Keratinocyte (primary cell): Measurements from ENCODE around the gene PHF12.

Experiments
- EZH2 ChIP-seq: IDR thresholded peaks from one replicate; pipeline ENCODE4 v1.6.1; 2012; ENCODE audit warnings: inconsistent platforms, mild to moderate bottlenecking, low read length, moderate library complexity
- TF ChIP-seq, protein P1 (sequence below), 3 experiments: IDR thresholded peaks in 1 of 3; conservative IDR thresholded peaks in 1 of 3; optimal IDR thresholded peaks in 1 of 3; 2 replicates in 2 of 3; 3 replicates in 1 of 3; pipeline versions ENCODE3 to v1.5.1; 2011; ENCODE audit warnings: low read length in 3 of 3, mild to moderate bottlenecking in 3 of 3, moderate library complexity in 2 of 3, control low read depth in 1 of 3, inconsistent platforms in 1 of 3; ENCODE audit not compliant: insufficient read depth in 2 of 3; ENCODE audit errors: extremely low read depth in 1 of 3

DNA sequence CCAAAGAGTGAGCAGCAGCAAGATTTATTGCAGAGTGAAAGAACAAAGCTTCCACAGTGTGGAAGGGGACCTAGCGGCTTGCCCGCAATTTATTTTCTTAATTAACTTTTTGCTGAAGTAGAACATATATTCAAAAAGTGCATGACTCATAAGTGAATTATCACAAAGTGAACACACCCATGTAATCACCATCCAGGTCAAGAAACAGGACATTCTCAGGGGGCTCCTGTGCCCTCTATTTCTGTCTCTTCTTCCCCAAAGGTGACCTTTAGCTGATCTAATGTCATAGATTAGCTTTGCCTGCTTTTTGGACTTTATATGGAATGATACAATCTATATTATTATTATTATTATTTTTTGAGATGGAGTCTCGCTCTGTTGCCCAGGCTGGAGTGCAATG lies 76.6 kb downstream of the PHF12 start:
- TF ChIP-seq, protein P1, sequence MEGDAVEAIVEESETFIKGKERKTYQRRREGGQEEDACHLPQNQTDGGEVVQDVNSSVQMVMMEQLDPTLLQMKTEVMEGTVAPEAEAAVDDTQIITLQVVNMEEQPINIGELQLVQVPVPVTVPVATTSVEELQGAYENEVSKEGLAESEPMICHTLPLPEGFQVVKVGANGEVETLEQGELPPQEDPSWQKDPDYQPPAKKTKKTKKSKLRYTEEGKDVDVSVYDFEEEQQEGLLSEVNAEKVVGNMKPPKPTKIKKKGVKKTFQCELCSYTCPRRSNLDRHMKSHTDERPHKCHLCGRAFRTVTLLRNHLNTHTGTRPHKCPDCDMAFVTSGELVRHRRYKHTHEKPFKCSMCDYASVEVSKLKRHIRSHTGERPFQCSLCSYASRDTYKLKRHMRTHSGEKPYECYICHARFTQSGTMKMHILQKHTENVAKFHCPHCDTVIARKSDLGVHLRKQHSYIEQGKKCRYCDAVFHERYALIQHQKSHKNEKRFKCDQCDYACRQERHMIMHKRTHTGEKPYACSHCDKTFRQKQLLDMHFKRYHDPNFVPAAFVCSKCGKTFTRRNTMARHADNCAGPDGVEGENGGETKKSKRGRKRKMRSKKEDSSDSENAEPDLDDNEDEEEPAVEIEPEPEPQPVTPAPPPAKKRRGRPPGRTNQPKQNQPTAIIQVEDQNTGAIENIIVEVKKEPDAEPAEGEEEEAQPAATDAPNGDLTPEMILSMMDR (optimal IDR thresholded peaks at IDR 0.05 in 1 of 3, IDR thresholded peaks at IDR 0.05 in 1 of 3, conservative IDR thresholded peaks at IDR 0.05 in 1 of 3; ENCODE audit: extremely low read depth in 1 of 3, insufficient read depth in 2 of 3, low read length in 3 of 3), result no peak
- TF ChIP-seq EZH2, result no peak
